Activated CD8-positive, alpha-beta T cell treated with anti-CD3 and anti-CD28 coated beads, Interleukin-2, amount 10 ng/mL, durations not matched to agents 7 days and 5 days (primary cell): ENCODE data around the gene SUN2. TPM values are rescaled to one million over a fixed set of nuclear protein-coding genes. Genes with fewer than 3 reads are reported as not detected.

Experiments
- ATAC-seq: fragments of 150-1000 bp; cut with Tn5 transposase; one replicate; pipeline ENCODE4 v1.10.0; 2021; ENCODE audit warnings: moderate library complexity
- CTCF ChIA-PET: fragments of 350-600 bp; sonication (Branson Sonifier 250); formaldehyde crosslinking; loops from one replicate; lab custom pipeline; 2021; ENCODE audit warnings: antibody characterized with exemption; lab: Charles Lee
- POLR2A ChIA-PET: fragments of 350-600 bp; sonication (Branson Sonifier 250); formaldehyde crosslinking; loops from one replicate; lab custom pipeline; 2021; ENCODE audit warnings: antibody characterized with exemption; lab: Charles Lee
- DNase-seq: peaks from one replicate; pipeline ENCODE4 v3.0.0-alpha.2; 2020
- H3K27ac Mint-ChIP-seq: one replicate; pipeline ENCODE4 v1.8.0; 2021; ENCODE audit warnings: mild to moderate bottlenecking, mixed read lengths
- H3K27me3 Mint-ChIP-seq: one replicate; pipeline ENCODE4 v1.8.0; 2021; ENCODE audit warnings: low read depth, mixed read lengths
- H3K36me3 Mint-ChIP-seq: one replicate; pipeline ENCODE4 v1.8.0; 2021; ENCODE audit warnings: low read depth, mixed read lengths
- H3K4me1 Mint-ChIP-seq: one replicate; pipeline ENCODE4 v1.8.0; 2021; ENCODE audit warnings: low read depth, mixed read lengths
- H3K4me3 Mint-ChIP-seq: one replicate; pipeline ENCODE4 v1.8.0; 2021; ENCODE audit warnings: mild to moderate bottlenecking, mixed read lengths
- H3K9me3 Mint-ChIP-seq: one replicate; pipeline ENCODE4 v1.8.0; 2022; ENCODE audit warnings: mixed read lengths; ENCODE audit not compliant: insufficient read depth
- total RNA-seq, 2 experiments: library from RNA; stranded (reverse); gene quantifications; one replicate each; pipeline ENCODE4 v1.2.3, GENCODE V29; 2021

Gene SUN2
- total RNA-seq, 2 experiments from 2014 or later = 481 to 482 TPM

DNA sequence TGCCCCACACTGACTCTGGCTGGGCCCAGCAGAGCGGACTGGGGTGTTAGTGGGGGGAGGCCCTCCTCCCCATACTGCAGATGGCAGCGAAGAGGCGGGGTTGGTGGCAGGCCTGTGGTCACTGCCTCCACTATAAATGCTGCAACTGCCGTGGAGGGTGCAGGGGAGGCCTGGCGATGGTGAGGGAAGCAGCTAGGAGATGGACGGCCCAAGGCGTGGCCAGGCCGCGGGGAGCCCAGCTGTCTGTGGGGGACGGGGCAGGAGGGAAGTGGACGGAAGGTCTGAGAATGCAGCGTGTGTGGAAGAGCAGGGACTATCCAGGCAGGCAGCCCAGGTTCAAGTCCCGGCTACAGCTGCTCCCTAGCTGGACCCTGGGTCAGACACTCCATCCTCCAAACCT lies 19.9 kb upstream of the SUN2 start:
- H3K36me3 Mint-ChIP-seq = no peaks in the 10 kb centered on the region
- CTCF ChIA-PET = interaction anchor here (2.3 kb wide), 1 partner anchor 10 kb away, joined by 8 read pairs; no protein-coding TSS in a partner anchor
- H3K9me3 Mint-ChIP-seq = no peaks in the 10 kb centered on the region
- peaks cover 9% of the 10 kb centered on the region for H3K4me1 Mint-ChIP-seq
- DNase-seq = no peak
- POLR2A ChIA-PET = no interaction called here
- H3K27me3 Mint-ChIP-seq = no peaks in the 10 kb centered on the region
- no peak overlapping the region for H3K27ac Mint-ChIP-seq
- ATAC-seq = no peak
- H3K4me3 Mint-ChIP-seq = no peak overlapping the region

DNA sequence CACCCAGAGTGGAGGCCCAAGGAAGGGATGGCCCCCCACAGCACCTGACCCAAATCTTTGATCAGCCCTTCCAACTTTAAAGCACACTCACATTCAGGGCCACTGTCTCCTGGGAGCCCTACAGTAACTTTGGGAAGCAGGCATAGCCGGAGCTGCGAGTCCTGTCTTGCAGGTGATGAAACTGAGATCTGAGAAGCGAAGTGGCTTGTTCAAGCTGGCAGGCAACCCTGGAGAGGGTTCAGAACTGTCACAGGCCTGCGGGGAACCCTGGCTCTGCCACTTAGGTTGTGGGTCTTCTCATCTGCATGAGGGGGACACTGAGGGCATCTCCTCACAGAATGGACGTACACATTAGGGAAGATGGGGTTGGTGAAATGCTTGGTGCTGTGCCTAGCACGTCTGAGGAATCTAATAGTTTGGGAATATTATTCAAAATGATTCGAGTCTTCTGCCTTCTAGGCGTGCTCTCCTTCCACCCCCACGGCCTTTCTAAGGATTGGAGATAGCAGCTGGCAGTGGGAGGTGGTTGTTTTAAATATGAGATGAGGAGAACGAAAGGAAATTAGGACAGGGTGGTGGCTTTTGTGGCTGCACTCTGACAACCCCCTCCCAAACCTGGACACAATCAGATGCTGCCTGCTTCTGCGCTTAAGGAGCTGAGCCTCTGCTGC lies 18.8 kb upstream of the SUN2 start:
- H3K4me3 Mint-ChIP-seq = no peak overlapping the region
- DNase-seq = no peak
- no peak for ATAC-seq
- no peaks in the 10 kb centered on the region for H3K27me3 Mint-ChIP-seq
- peaks cover 9% of the 10 kb centered on the region for H3K4me1 Mint-ChIP-seq
- no peaks in the 10 kb centered on the region for H3K36me3 Mint-ChIP-seq
- ChIA-PET POLR2A (no interaction called here), CTCF (interaction anchor here (2.3 kb wide), 1 partner anchor 9 kb away, joined by 8 read pairs; no protein-coding TSS in a partner anchor)
- no peak overlapping the region for H3K27ac Mint-ChIP-seq
- no peaks in the 10 kb centered on the region for H3K9me3 Mint-ChIP-seq

- Mint-ChIP-seq H3K9me3 (no peaks in the 10 kb centered on the region), H3K36me3 (no peaks in the 10 kb centered on the region), H3K4me1 (peaks cover 9% of the 10 kb centered on the region), H3K27me3 (no peaks in the 10 kb centered on the region), H3K27ac (no peak overlapping the region), H3K4me3 (no peak overlapping the region)
- ATAC-seq = no peak
- POLR2A ChIA-PET = no interaction called here
- no peak for DNase-seq
- CTCF ChIA-PET = no interaction called here
Measured at GRCh38 chr22:38773363-38773946, 17.7 kb upstream of the SUN2 start.

- H3K27me3 Mint-ChIP-seq = no peaks in the 10 kb centered on the region
- peaks cover 9% of the 10 kb centered on the region for H3K4me1 Mint-ChIP-seq
- no peak for ATAC-seq
- ChIA-PET CTCF (no interaction called here), POLR2A (no interaction called here)
- no peaks in the 10 kb centered on the region for H3K9me3 Mint-ChIP-seq
- no peak overlapping the region for H3K27ac Mint-ChIP-seq
- no peaks in the 10 kb centered on the region for H3K36me3 Mint-ChIP-seq
- DNase-seq = no peak
- H3K4me3 Mint-ChIP-seq = no peak overlapping the region
Measured at GRCh38 chr22:38772623-38772873, 16.8 kb upstream of the SUN2 start.

DNA sequence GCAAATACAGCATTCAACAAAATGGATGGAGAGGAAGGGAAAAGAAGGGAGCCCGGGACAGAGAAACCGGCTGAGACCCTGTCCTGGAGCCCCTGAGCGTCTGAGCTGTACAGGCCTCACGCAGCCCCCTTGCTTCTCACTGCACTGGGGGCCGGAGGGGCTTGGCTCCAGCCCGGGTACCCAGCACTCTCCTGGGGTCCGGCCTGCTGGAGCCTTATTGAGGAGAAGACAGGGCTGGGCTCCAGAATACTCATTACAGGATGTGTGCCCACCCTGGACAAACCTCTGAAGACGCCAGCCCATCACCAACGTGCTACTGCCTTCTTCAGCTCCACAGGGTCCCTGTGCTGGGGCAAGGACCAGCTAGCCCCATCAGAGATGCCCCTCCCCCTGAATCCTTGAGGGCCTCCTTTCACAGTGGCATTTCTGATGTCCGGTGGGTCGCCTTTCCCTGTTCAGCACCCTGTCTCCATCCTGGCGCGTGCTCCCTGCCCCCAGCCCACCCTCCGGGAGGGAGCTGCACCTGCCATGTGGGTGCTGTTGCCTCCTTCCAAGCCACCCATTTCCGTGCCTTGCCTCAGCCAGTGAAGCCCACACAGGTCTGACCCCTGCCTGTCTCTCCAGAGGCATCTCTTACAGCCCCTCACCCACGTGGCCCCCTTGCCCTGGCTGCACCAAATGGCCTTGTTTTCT lies 14.6 kb upstream of the SUN2 start:
- H3K27me3 Mint-ChIP-seq = no peaks in the 10 kb centered on the region
- peaks cover 9% of the 10 kb centered on the region for H3K4me1 Mint-ChIP-seq
- no peaks in the 10 kb centered on the region for H3K36me3 Mint-ChIP-seq
- CTCF ChIA-PET = interaction anchor here (0.7 to 2.8 kb wide), 14 partner anchors 8 to 233 kb away, joined by 3 to 13 read pairs (median 5); partner anchors contain the start of genes NPTXR and TOMM22
- POLR2A ChIA-PET = interaction anchor here (1.0 kb wide), 1 partner anchor 38 kb away, joined by 3 read pairs; no protein-coding TSS in a partner anchor
- H3K27ac Mint-ChIP-seq = no peak overlapping the region
- DNase-seq (no peak), ATAC-seq (no peak)
- no peak overlapping the region for H3K4me3 Mint-ChIP-seq
- no peaks in the 10 kb centered on the region for H3K9me3 Mint-ChIP-seq

- CTCF ChIA-PET = interaction anchor here (0.6 to 2.8 kb wide), 10 partner anchors 11 to 549 kb away, joined by 3 to 11 read pairs (median 4); no protein-coding TSS in a partner anchor
Measured at GRCh38 chr22:38768036-38768435, 12.2 kb upstream of the SUN2 start.

GRCh38 chr22:38767313-38767712 lies 11.5 kb upstream of the SUN2 start:
- POLR2A ChIA-PET = no interaction called here
- H3K27me3 Mint-ChIP-seq = no peaks in the 10 kb centered on the region
- no peaks in the 10 kb centered on the region for H3K36me3 Mint-ChIP-seq
- CTCF ChIA-PET = interaction anchor here (0.6 to 1.4 kb wide), 6 partner anchors 35 to 351 kb away, joined by 3 to 5 read pairs (median 3); no protein-coding TSS in a partner anchor
- DNase-seq (no peak), ATAC-seq (no peak)
- H3K27ac Mint-ChIP-seq = peak overlapping the region; percentile 25
- H3K4me1 Mint-ChIP-seq = peaks cover 3% of the 10 kb centered on the region
- H3K4me3 Mint-ChIP-seq = no peak overlapping the region
- H3K9me3 Mint-ChIP-seq = no peaks in the 10 kb centered on the region

More at GRCh38 chr22:38768036-38768435, 12.2 kb upstream of the SUN2 start:
- POLR2A ChIA-PET = interaction anchor here (1.4 kb wide), 1 partner anchor 552 kb away, joined by 5 read pairs; the partner anchor contains the start of gene RPL3
- Mint-ChIP-seq H3K4me3 (no peak overlapping the region), H3K27me3 (no peaks in the 10 kb centered on the region), H3K9me3 (no peaks in the 10 kb centered on the region), H3K27ac (no peak overlapping the region), H3K4me1 (peaks cover 3% of the 10 kb centered on the region), H3K36me3 (no peaks in the 10 kb centered on the region)
- ATAC-seq = no peak
- DNase-seq = no peak

DNA sequence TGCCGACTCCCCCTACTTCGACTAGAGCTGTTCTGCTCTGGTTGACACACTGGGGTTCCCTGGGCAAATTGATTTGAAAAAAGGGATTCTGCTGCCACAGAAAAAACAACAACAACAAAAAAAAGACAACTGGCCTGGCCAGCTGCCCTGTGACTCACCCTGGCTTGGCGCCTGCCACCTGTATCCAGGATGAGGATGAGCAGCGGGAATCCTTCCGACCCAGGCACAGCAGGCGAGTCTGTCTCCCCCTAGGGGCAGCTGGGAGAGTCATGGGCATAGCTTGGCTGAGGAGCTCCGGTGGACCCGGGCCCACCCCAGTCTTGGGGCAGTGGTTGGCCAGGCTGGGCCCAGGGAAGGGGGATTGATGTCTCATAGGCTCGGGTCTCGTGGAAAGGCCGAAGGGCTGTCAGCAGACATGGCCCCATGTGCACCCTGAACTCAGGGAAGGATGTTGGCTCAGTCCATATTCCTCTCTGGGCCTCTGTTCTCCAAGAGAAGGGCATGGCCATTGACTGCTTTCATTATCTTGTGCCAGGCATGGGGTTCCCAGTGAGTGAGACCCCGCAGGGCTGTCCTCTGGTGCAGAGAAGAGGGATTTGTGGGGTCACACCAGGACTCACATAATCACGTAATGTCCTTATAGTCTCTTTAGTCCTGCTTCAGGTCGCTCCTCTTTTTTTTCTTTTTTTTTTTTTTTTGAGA lies 10.4 kb upstream of the SUN2 start:
- peak; percentile 46 for DNase-seq
- peak; percentile 62 for ATAC-seq
- Mint-ChIP-seq H3K27me3 (no peaks in the 10 kb centered on the region), H3K4me1 (peaks cover 3% of the 10 kb centered on the region), H3K4me3 (no peak overlapping the region), H3K27ac (no peak overlapping the region), H3K9me3 (no peaks in the 10 kb centered on the region), H3K36me3 (no peaks in the 10 kb centered on the region)
- ChIA-PET POLR2A (interaction anchor here (1.4 kb wide), 1 partner anchor 33 kb away, joined by 5 read pairs; no protein-coding TSS in a partner anchor), CTCF (interaction anchor here (0.6 to 2.7 kb wide), 20 partner anchors 9 to 448 kb away, joined by 3 to 8 read pairs (median 4); partner anchors contain the start of gene SUN2)

DNA sequence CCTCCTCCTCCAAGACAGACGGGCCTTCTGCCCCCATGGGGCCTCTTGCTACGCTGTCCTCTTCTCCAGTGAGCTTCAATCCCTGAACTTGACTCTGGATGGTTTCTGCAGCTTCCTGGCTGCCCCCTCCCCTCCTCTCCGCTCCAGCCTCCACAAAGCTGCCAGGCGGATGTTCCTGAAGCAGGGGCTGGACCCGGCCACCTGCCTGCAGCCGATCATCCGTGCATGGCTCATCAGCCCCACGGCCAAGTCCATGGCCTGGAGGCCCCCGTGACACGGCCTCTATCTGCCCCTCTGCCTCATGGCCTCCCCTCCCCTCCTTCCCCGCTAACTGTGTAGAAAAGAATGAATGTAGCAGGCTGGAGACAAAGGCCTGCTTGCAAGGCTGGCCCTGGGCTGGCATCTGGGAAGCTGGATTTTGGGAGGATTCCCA lies 6.8 kb upstream of the SUN2 start:
- no peak overlapping the region for H3K4me3 Mint-ChIP-seq
- ChIA-PET POLR2A (no interaction called here), CTCF (no interaction called here)
- ATAC-seq (no peak), DNase-seq (no peak)
- H3K9me3 Mint-ChIP-seq = no peaks in the 10 kb centered on the region
- no peaks in the 10 kb centered on the region for H3K27me3 Mint-ChIP-seq
- peaks cover 7% of the 10 kb centered on the region for H3K36me3 Mint-ChIP-seq
- no peak overlapping the region for H3K27ac Mint-ChIP-seq
- peaks cover 30% of the 10 kb centered on the region for H3K4me1 Mint-ChIP-seq

GRCh38 chr22:38761202-38762162 lies 5.7 kb upstream of the SUN2 start:
- POLR2A ChIA-PET = interaction anchor here (1.1 to 1.4 kb wide), 2 partner anchors 10 to 15 kb away, joined by 3 to 4 read pairs; no protein-coding TSS in a partner anchor
- no peak overlapping the region for H3K4me3 Mint-ChIP-seq
- no peaks in the 10 kb centered on the region for H3K9me3 Mint-ChIP-seq
- peaks cover 36% of the 10 kb centered on the region for H3K4me1 Mint-ChIP-seq
- DNase-seq (no peak), ATAC-seq (no peak)
- CTCF ChIA-PET = no interaction called here
- no peak overlapping the region for H3K27ac Mint-ChIP-seq
- no peaks in the 10 kb centered on the region for H3K27me3 Mint-ChIP-seq
- H3K36me3 Mint-ChIP-seq = peaks cover 18% of the 10 kb centered on the region
